ENCODE data around the gene HYAL3. TPM values are rescaled to one million over a fixed set of nuclear protein-coding genes. Genes with fewer than 3 reads are reported as not detected.

Gene HYAL3
- total and polyA plus RNA-seq, 2 of the 13 experiments (the other 11 are each of a cell fraction or from before 2014, with no cell fraction given) = 5.5 to 10.4 TPM

DNA sequence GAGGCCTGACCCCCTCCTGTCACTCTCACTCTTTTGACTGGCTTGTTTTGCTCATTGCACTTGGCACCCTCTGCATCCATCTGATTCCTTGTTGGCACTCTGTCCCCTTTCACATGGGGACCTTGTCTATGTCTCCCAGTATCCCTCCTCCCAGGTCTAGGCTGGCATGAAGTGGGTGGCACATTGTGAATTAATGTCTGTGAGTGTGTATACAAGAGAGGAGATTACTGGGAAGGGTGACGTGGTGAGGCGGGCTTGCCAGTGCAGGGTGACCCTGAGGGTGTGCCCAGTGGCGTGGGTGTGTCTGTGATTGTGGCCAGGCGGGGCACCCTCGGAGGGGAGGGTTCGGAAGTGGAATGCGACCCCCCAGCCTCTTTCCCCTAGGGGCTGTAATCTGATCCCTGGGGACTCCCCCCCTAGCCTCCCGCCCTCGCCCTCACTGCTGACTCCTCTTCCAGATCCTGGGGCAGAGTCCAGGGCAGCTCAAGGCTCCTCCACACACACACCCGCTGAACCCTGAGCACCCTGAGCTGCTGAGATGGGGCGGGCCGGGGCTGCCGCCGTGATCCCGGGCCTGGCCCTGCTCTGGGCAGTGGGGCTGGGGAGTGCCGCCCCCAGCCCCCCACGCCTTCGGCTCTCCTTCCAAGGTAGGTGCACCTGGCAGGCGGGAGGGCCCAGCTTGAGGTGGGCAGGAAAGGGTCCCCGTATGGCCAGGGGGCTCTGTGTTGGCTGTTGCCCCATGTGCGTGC, 30.3 kb downstream of the HYAL3 start, which contains the start of gene SEMA3B (continued):
- TF ChIP-seq ZNF816 (CRISPR knock-in tag; IDR thresholded peaks at IDR 0.05; ENCODE audit: borderline replicate concordance) (no peak), ATF7 (IDR thresholded peaks at IDR 0.05) (no peak), ATF7 (CRISPR knock-in tag; IDR thresholded peaks at IDR 0.05) (no peak), DNMT3B (CRISPR knock-in tag; conservative IDR thresholded peaks at IDR 0.05) (no peak), NR2F6 (IDR thresholded peaks at IDR 0.05) (peak; percentile 41; the same call in 1 of the 2 replicates), NR2F6 (CRISPR knock-in tag; IDR thresholded peaks at IDR 0.05) (peak; percentile 58; the same call in 1 of the 2 replicates), ETV5 (CRISPR knock-in tag; IDR thresholded peaks at IDR 0.05; ENCODE audit: borderline replicate concordance) (peak; percentile 44; the same call in 1 of the 2 replicates), SATB2 (CRISPR knock-in tag; IDR thresholded peaks at IDR 0.05) (no peak), FLYWCH1 (CRISPR knock-in tag; IDR thresholded peaks at IDR 0.05) (no peak), ZNF331 (CRISPR knock-in tag; IDR thresholded peaks at IDR 0.05) (0 out of 2 replicates have a peak, but pooled peaks have one; percentile 10), ZBTB10 (CRISPR knock-in tag; IDR thresholded peaks at IDR 0.05; ENCODE audit: borderline replicate concordance) (no peak), ELF1 (CRISPR knock-in tag; IDR thresholded peaks at IDR 0.05) (0 out of 2 replicates have a peak, but pooled peaks have one; percentile 8), ATF7-NPFF (CRISPR knock-in tag; IDR thresholded peaks at IDR 0.05; ENCODE audit: low read depth) (no peak), KAT8 (CRISPR knock-in tag; IDR thresholded peaks at IDR 0.05) (peak; percentile 18; the same call in 1 of the 2 replicates), ZNF737 (CRISPR knock-in tag; IDR thresholded peaks at IDR 0.05; ENCODE audit: borderline replicate concordance) (no peak), IRF2 (CRISPR knock-in tag; IDR thresholded peaks at IDR 0.05) (no peak)
- TF ChIP-seq, protein P1, sequence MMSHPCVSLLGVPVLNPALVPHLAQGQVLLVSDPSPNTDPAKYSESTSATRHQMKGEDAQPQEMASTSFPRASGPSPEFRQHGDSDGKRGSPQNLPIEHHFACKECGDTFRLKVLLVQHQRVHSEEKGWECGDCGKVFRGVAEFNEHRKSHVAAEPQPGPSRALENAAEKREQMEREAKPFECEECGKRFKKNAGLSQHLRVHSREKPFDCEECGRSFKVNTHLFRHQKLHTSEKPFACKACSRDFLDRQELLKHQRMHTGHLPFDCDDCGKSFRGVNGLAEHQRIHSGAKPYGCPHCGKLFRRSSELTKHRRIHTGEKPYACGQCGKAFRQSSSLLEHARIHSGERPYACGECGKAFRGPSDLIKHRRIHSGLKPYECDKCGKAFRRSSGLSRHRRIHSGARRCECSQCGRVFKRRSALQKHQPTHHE (CRISPR knock-in tag; IDR thresholded peaks at IDR 0.05; ENCODE audit: borderline replicate concordance) = no peak
- TF ChIP-seq, protein P2, sequence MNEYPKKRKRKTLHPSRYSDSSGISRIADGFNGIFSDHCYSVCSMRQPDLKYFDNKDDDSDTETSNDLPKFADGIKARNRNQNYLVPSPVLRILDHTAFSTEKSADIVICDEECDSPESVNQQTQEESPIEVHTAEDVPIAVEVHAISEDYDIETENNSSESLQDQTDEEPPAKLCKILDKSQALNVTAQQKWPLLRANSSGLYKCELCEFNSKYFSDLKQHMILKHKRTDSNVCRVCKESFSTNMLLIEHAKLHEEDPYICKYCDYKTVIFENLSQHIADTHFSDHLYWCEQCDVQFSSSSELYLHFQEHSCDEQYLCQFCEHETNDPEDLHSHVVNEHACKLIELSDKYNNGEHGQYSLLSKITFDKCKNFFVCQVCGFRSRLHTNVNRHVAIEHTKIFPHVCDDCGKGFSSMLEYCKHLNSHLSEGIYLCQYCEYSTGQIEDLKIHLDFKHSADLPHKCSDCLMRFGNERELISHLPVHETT (CRISPR knock-in tag; conservative IDR thresholded peaks at IDR 0.05) = no peak; the same call in 1 of the 2 replicates
- TF ChIP-seq, protein P3, sequence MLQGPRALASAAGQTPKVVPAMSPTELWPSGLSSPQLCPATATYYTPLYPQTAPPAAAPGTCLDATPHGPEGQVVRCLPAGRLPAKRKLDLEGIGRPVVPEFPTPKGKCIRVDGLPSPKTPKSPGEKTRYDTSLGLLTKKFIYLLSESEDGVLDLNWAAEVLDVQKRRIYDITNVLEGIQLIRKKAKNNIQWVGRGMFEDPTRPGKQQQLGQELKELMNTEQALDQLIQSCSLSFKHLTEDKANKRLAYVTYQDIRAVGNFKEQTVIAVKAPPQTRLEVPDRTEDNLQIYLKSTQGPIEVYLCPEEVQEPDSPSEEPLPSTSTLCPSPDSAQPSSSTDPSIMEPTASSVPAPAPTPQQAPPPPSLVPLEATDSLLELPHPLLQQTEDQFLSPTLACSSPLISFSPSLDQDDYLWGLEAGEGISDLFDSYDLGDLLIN (CRISPR knock-in tag; IDR thresholded peaks at IDR 0.05; ENCODE audit: borderline replicate concordance) = no peak
- TF ChIP-seq, protein P4, sequence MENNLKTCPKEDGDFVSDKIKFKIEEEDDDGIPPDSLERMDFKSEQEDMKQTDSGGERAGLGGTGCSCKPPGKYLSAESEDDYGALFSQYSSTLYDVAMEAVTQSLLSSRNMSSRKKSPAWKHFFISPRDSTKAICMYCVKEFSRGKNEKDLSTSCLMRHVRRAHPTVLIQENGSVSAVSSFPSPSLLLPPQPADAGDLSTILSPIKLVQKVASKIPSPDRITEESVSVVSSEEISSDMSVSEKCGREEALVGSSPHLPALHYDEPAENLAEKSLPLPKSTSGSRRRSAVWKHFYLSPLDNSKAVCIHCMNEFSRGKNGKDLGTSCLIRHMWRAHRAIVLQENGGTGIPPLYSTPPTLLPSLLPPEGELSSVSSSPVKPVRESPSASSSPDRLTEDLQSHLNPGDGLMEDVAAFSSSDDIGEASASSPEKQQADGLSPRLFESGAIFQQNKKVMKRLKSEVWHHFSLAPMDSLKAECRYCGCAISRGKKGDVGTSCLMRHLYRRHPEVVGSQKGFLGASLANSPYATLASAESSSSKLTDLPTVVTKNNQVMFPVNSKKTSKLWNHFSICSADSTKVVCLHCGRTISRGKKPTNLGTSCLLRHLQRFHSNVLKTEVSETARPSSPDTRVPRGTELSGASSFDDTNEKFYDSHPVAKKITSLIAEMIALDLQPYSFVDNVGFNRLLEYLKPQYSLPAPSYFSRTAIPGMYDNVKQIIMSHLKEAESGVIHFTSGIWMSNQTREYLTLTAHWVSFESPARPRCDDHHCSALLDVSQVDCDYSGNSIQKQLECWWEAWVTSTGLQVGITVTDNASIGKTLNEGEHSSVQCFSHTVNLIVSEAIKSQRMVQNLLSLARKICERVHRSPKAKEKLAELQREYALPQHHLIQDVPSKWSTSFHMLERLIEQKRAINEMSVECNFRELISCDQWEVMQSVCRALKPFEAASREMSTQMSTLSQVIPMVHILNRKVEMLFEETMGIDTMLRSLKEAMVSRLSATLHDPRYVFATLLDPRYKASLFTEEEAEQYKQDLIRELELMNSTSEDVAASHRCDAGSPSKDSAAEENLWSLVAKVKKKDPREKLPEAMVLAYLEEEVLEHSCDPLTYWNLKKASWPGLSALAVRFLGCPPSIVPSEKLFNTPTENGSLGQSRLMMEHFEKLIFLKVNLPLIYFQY (CRISPR knock-in tag; IDR thresholded peaks at IDR 0.05; ENCODE audit: borderline replicate concordance) = peak; percentile 24; the same call in 1 of the 2 replicates
